Measurements from ENCODE around the gene FLG2.

Gene FLG2

GRCh38 chr1:152359906-152360305 is at the start of gene FLG2:
Gene FLG2 (minus strand): TSS chr1:152360006. CDS start chr1:152358884, 1,122 bp downstream.
- DNase-seq (ENCODE audit: low read depth), result no peak

- DNase-seq (ENCODE audit: low read depth), result no peak
Measured at GRCh38 chr1:152408664-152409063, 48.9 kb upstream of the FLG2 start.

GRCh38 chr1:152398812-152399698 is 39.2 kb upstream of the FLG2 start:
- no peak for DNase-seq (ENCODE audit: low read depth)

GRCh38 chr1:152397474-152397873 is 37.7 kb upstream of the FLG2 start:
- DNase-seq (ENCODE audit: low read depth), result no peak

GRCh38 chr1:152394151-152394550 is 34.3 kb upstream of the FLG2 start:
- DNase-seq (ENCODE audit: low read depth), result no peak

GRCh38 chr1:152392909-152393308 is 33.1 kb upstream of the FLG2 start:
- DNase-seq (ENCODE audit: low read depth), result no peak

GRCh38 chr1:152388889-152389288 is 29.1 kb upstream of the FLG2 start:
- no peak for DNase-seq (ENCODE audit: low read depth)

GRCh38 chr1:152386940-152387339 is 27.1 kb upstream of the FLG2 start:
- no peak for DNase-seq (ENCODE audit: low read depth)

- DNase-seq (ENCODE audit: low read depth), result no peak
Measured at GRCh38 chr1:152380932-152381331, 21.1 kb upstream of the FLG2 start.

- DNase-seq (ENCODE audit: low read depth), result no peak
Measured at GRCh38 chr1:152374451-152374850, 14.6 kb upstream of the FLG2 start.

GRCh38 chr1:152372672-152373071 is 12.9 kb upstream of the FLG2 start:
- DNase-seq (ENCODE audit: low read depth), result no peak

- no peak for DNase-seq (ENCODE audit: low read depth)
Measured at GRCh38 chr1:152367436-152367835, 7.6 kb upstream of the FLG2 start.

GRCh38 chr1:152356736-152357135 is 3.1 kb downstream of the FLG2 start:
- no peak for DNase-seq (ENCODE audit: low read depth)

GRCh38 chr1:152349611-152350010 is 10.2 kb downstream of the FLG2 start:
- DNase-seq (ENCODE audit: low read depth), result no peak

GRCh38 chr1:152348447-152348846 is 11.4 kb downstream of the FLG2 start:
- DNase-seq (ENCODE audit: low read depth), result no peak

- peak; percentile 39 for DNase-seq (ENCODE audit: low read depth)
Measured at GRCh38 chr1:152347116-152347728, 12.6 kb downstream of the FLG2 start.

- DNase-seq (ENCODE audit: low read depth), result no peak
Measured at GRCh38 chr1:152344438-152344837, 15.4 kb downstream of the FLG2 start.

- DNase-seq (ENCODE audit: low read depth), result no peak
Measured at GRCh38 chr1:152343006-152343405, 16.8 kb downstream of the FLG2 start.

- DNase-seq (ENCODE audit: low read depth), result no peak
Measured at GRCh38 chr1:152335399-152335798, 24.4 kb downstream of the FLG2 start.

- DNase-seq (ENCODE audit: low read depth), result no peak
Measured at GRCh38 chr1:152328801-152329391, 30.9 kb downstream of the FLG2 start.

- DNase-seq (ENCODE audit: low read depth), result no peak
Measured at GRCh38 chr1:152325111-152325510, 34.7 kb downstream of the FLG2 start, which contains the start of gene FLG. Gene FLG (minus strand): TSS chr1:152325239. CDS start chr1:152315456, 9,783 bp downstream.

GRCh38 chr1:152313970-152314369 is 45.8 kb downstream of the FLG2 start:
- DNase-seq (ENCODE audit: low read depth), result no peak

GRCh38 chr1:152313319-152313801 is 46.4 kb downstream of the FLG2 start:
- no peak for DNase-seq (ENCODE audit: low read depth)

All from CMK (cell line).